Panc1 (cell line): ENCODE measurements around the gene SHOX. TPM values are rescaled to one million over a fixed set of nuclear protein-coding genes. Genes with fewer than 3 reads are reported as not detected.

Experiments
- ATAC-seq: fragments of 200-7000 bp; cut with Tn5 transposase; 2 replicates; pipeline ENCODE4 v1.9.1; 2020; ENCODE audit warnings: mild to moderate bottlenecking, moderate library complexity
- BruUV-seq: library from RNA; stranded (reverse); fragments of 400-500 nt; replicated peaks from 2 replicates; lab custom pipeline; 2021; lab: Mats Ljungman, UMichigan
- CTCF ChIA-PET: fragments of 300-600 bp; sonication (Branson Sonifier 250); formaldehyde crosslinking; loops from one replicate; lab custom pipeline; 2022; ENCODE audit warnings: antibody characterized with exemption; lab: Charles Lee
- POLR2A ChIA-PET: fragments of 300-600 bp; sonication (Branson Sonifier 250); formaldehyde crosslinking; loops from one replicate; lab custom pipeline; 2022; ENCODE audit warnings: antibody characterized with exemption; lab: Charles Lee
- DNase-seq: peaks from one replicate; pipeline ENCODE4 v3.0.0-alpha.2; 2010; ENCODE audit warnings: low read depth, low spot score
- H3K27ac ChIP-seq: 2 replicates; pipeline ENCODE4 v1.5.1; 2011; ENCODE audit warnings: mild to moderate bottlenecking, low read length, inconsistent platforms
- H3K27me3 ChIP-seq: fragments of 200-500 bp; sonication (Bioruptor generic); 2 replicates; pipeline ENCODE4 v1.6.0; 2014; ENCODE audit warnings: low read length, inconsistent platforms; ENCODE audit not compliant: control insufficient read depth, insufficient read depth
- H3K36me3 ChIP-seq: fragments of 200-500 bp; sonication (Bioruptor generic); 2 replicates; pipeline ENCODE4 v1.5.1; 2014; ENCODE audit warnings: inconsistent platforms, mild to moderate bottlenecking, low read length, moderate library complexity; ENCODE audit not compliant: control insufficient read depth, insufficient read depth
- H3K4me1 ChIP-seq: 2 replicates; pipeline ENCODE4 v1.5.1; 2011; ENCODE audit warnings: inconsistent platforms, mild to moderate bottlenecking, low read length, moderate library complexity; ENCODE audit not compliant: control insufficient read depth, insufficient read depth
- H3K4me3 ChIP-seq, 2 experiments: 2 replicates each; pipeline ENCODE4 v1.5.1; 2011 to 2012; ENCODE audit warnings: low read depth in 2 of 2, low read length in 2 of 2, mild to moderate bottlenecking in 2 of 2, inconsistent platforms in 1 of 2, moderate library complexity in 1 of 2
- H3K9me3 ChIP-seq: fragments of 200-500 bp; sonication (Bioruptor generic); 2 replicates; pipeline ENCODE4 v1.5.1; 2014; ENCODE audit warnings: low read depth, mild to moderate bottlenecking, inconsistent platforms, low read length, moderate library complexity; ENCODE audit not compliant: control insufficient read depth, insufficient read depth
- CTCF ChIP-seq: fragments of 450-650 bp; IDR thresholded peaks from 2 replicates; pipeline ENCODE4 v1.5.1; 2017; ENCODE audit warnings: mild to moderate bottlenecking
- POLR2AphosphoS5 ChIP-seq: IDR thresholded peaks from 2 replicates; pipeline ENCODE4 v1.6.1; 2012; ENCODE audit warnings: mild to moderate bottlenecking, low read depth, low read length, moderate library complexity
- SIN3A ChIP-seq: IDR thresholded peaks from 2 replicates; pipeline ENCODE4 v1.6.1; 2012; ENCODE audit warnings: low read depth, mild to moderate bottlenecking, low read length, moderate library complexity, borderline replicate concordance; ENCODE audit not compliant: insufficient read depth
- TCF7L2 ChIP-seq: IDR thresholded peaks from 2 replicates; pipeline ENCODE4 v1.6.1; 2011; ENCODE audit warnings: mild to moderate bottlenecking, low read depth, low read length, inconsistent platforms
- in situ Hi-C: cut with HindIII; loops from 2 replicates; pipeline ENCODE4 v1.10.0; 2016; ENCODE audit warnings: low sequenced_read_pairs, low pct_unique_long_range_greater_than_20kb
- intact Hi-C: fragments of 100-400 bp; cut with micrococcal nuclease; formaldehyde crosslinking; loops from one replicate; pipeline ENCODE4 v1.10.0; 2022; ENCODE audit not compliant: unreplicated experiment
- total RNA-seq: library from RNA; stranded (reverse); gene quantifications from one replicate; pipeline ENCODE4 v1.2.1, GENCODE V29; 2021; ENCODE audit not compliant: unreplicated experiment
- TF ChIP-seq, protein P1 (sequence below), 2 experiments: IDR thresholded peaks; 2 replicates each; pipeline ENCODE4 v1.6.1; 2011 to 2012; ENCODE audit warnings: low read depth in 2 of 2, control low read depth in 1 of 2, low read length in 1 of 2, mild to moderate bottlenecking in 1 of 2, moderate library complexity in 1 of 2; ENCODE audit not compliant: insufficient read depth in 1 of 2

Gene SHOX
- total RNA-seq, 1 experiment from 2014 or later, result not detected

GRCh38 chrX:685120-686032 is 54.8 kb downstream of the SHOX start:
- Histone ChIP-seq H3K4me1 (no peaks in the 10 kb centered on the region), H3K4me3 (no peak overlapping the region), H3K27me3 (no peaks in the 10 kb centered on the region), H3K27ac (no peak overlapping the region), H3K9me3 (no peaks in the 10 kb centered on the region), H3K36me3 (no peaks in the 10 kb centered on the region)
- BruUV-seq, result no TSS peak
- ATAC-seq (no peak), DNase-seq (no peak)
- ChIA-PET CTCF (no interaction called here), POLR2A (no interaction called here)
- TF ChIP-seq SIN3A (no peak), POLR2AphosphoS5 (no peak), TCF7L2 (no peak), CTCF (no peak)
- TF ChIP-seq, protein P1, sequence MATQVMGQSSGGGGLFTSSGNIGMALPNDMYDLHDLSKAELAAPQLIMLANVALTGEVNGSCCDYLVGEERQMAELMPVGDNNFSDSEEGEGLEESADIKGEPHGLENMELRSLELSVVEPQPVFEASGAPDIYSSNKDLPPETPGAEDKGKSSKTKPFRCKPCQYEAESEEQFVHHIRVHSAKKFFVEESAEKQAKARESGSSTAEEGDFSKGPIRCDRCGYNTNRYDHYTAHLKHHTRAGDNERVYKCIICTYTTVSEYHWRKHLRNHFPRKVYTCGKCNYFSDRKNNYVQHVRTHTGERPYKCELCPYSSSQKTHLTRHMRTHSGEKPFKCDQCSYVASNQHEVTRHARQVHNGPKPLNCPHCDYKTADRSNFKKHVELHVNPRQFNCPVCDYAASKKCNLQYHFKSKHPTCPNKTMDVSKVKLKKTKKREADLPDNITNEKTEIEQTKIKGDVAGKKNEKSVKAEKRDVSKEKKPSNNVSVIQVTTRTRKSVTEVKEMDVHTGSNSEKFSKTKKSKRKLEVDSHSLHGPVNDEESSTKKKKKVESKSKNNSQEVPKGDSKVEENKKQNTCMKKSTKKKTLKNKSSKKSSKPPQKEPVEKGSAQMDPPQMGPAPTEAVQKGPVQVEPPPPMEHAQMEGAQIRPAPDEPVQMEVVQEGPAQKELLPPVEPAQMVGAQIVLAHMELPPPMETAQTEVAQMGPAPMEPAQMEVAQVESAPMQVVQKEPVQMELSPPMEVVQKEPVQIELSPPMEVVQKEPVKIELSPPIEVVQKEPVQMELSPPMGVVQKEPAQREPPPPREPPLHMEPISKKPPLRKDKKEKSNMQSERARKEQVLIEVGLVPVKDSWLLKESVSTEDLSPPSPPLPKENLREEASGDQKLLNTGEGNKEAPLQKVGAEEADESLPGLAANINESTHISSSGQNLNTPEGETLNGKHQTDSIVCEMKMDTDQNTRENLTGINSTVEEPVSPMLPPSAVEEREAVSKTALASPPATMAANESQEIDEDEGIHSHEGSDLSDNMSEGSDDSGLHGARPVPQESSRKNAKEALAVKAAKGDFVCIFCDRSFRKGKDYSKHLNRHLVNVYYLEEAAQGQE (IDR thresholded peaks at IDR 0.05; ENCODE audit: insufficient read depth in 1 of 2, low read depth in 2 of 2, low read length in 1 of 2), result no peak
- intact Hi-C loops, result no loop called here
- in situ Hi-C loops, result no loop called here

GRCh38 chrX:689983-690382 is 59.4 kb downstream of the SHOX start:
- ChIA-PET CTCF (no interaction called here), POLR2A (no interaction called here)
- Histone ChIP-seq H3K27ac (no peak overlapping the region), H3K36me3 (no peaks in the 10 kb centered on the region), H3K9me3 (no peaks in the 10 kb centered on the region), H3K4me1 (no peaks in the 10 kb centered on the region), H3K27me3 (no peaks in the 10 kb centered on the region), H3K4me3 (no peak overlapping the region)
- DNase-seq (no peak), ATAC-seq (no peak)
- no peak for TF ChIP-seq SIN3A
- TF ChIP-seq CTCF, result no peak
- TF ChIP-seq, protein P1 (IDR thresholded peaks at IDR 0.05; ENCODE audit: insufficient read depth in 1 of 2, low read depth in 2 of 2, low read length in 1 of 2), result no peak
- TF ChIP-seq TCF7L2, result no peak
- TF ChIP-seq POLR2AphosphoS5, result no peak
- in situ Hi-C loops, result no loop called here
- intact Hi-C loops, result no loop called here
- BruUV-seq, result no TSS peak
